Airway epithelial cell (primary cell): Measurements from ENCODE around the gene CNTN3. TPM values are rescaled to one million over a fixed set of nuclear protein-coding genes. Genes with fewer than 3 reads are reported as not detected.

Experiments used
- total RNA-seq: library from RNA; depleted of rRNA; stranded (reverse); fragments of >200 nt; gene quantifications from 2 replicates; pipeline ENCODE4 v1.2.3, GENCODE V29; 2015

The CNTN3 gene
- 0.56 and 1.2 TPM in 2 replicates for total RNA-seq

GRCh38 chr3:74614107-74614967, at the start of gene CNTN3:
Gene CNTN3, minus strand, starts transcription at chr3:74614659. Its CDS starts 93,547 bp downstream, at chr3:74521112.

